DOHH2 (cell line): ENCODE results near the gene GNGT1.

Experiments
- H3F3A ChIP-seq: fragments of 200-600 bp; sonication (generic), shearing (Covaris generic); 2 replicates; pipeline ENCODE4 v1.6.0; 2016; ENCODE audit warnings: antibody characterized with exemption, mild to moderate bottlenecking; ENCODE audit not compliant: control insufficient read depth, insufficient read depth
- H3K27ac ChIP-seq: fragments of 200-600 bp; sonication (generic); 2 replicates; pipeline ENCODE4 v1.5.1; 2014; ENCODE audit warnings: low read depth, mild to moderate bottlenecking, low read length, moderate library complexity
- H3K27me3 ChIP-seq: fragments of 200-600 bp; sonication (generic); 2 replicates; pipeline ENCODE4 v1.6.1; 2014; ENCODE audit warnings: mild to moderate bottlenecking, low read length, mixed read lengths; ENCODE audit not compliant: control insufficient read depth
- H3K36me3 ChIP-seq: fragments of 200-600 bp; sonication (generic); 2 replicates; pipeline ENCODE4 v1.6.1; 2014; ENCODE audit warnings: mild to moderate bottlenecking, low read length, moderate library complexity, mixed read lengths; ENCODE audit not compliant: control insufficient read depth
- H3K4me1 ChIP-seq: fragments of 200-600 bp; sonication (generic); 2 replicates; pipeline ENCODE4 v1.6.1; 2014; ENCODE audit warnings: mild to moderate bottlenecking, low read length, mixed read lengths; ENCODE audit not compliant: control insufficient read depth
- H3K4me2 ChIP-seq: fragments of 200-600 bp; sonication (generic); 2 replicates; pipeline ENCODE4 v1.6.0; 2014; ENCODE audit warnings: mild to moderate bottlenecking, low read length, moderate library complexity
- H3K4me3 ChIP-seq: fragments of 200-600 bp; sonication (generic); 2 replicates; pipeline ENCODE4 v1.5.1; 2014; ENCODE audit warnings: mild to moderate bottlenecking, low read length, mixed read lengths
- H3K79me2 ChIP-seq: fragments of 200-600 bp; sonication (generic); 2 replicates; pipeline ENCODE4 v1.6.1; 2014; ENCODE audit warnings: mild to moderate bottlenecking, low read length, mixed read lengths; ENCODE audit not compliant: control insufficient read depth
- H3K9me2 ChIP-seq: fragments of 200-600 bp; sonication (generic); replicated peaks from 2 replicates; pipeline ENCODE4 v1.6.1; 2014; ENCODE audit warnings: mild to moderate bottlenecking, low read length, mixed read lengths; ENCODE audit not compliant: control insufficient read depth
- H3K9me3 ChIP-seq: fragments of 200-600 bp; sonication (generic); 2 replicates; pipeline ENCODE4 v1.6.1; 2014; ENCODE audit warnings: antibody characterized with exemption, low read length, mixed read lengths; ENCODE audit not compliant: control insufficient read depth, insufficient read depth
- H4K20me1 ChIP-seq: fragments of 200-600 bp; sonication (generic); 2 replicates; pipeline ENCODE4 v1.6.0; 2014; ENCODE audit warnings: low read depth, mild to moderate bottlenecking, antibody characterized with exemption, low read length, moderate library complexity; ENCODE audit not compliant: control insufficient read depth, insufficient read depth
- CTCF ChIP-seq: fragments of 200-600 bp; sonication (generic); IDR thresholded peaks from one replicate; pipeline ENCODE4 v1.5.1; 2014; ENCODE audit warnings: antibody characterized with exemption, mild to moderate bottlenecking, low read depth, low read length; ENCODE audit not compliant: poor library complexity, severe bottlenecking
- EZH2phosphoT487 ChIP-seq: fragments of 200-600 bp; sonication (generic); IDR thresholded peaks from 2 replicates; pipeline ENCODE4 v1.6.1; 2017; ENCODE audit warnings: borderline replicate concordance, mild to moderate bottlenecking, antibody characterized with exemption, low read length, moderate library complexity, mixed read lengths

GNGT1 gene

GRCh38 chr7:93894426-93894825 lies 11.9 kb upstream of the GNGT1 start:
- Histone ChIP-seq H3K27ac (no peak overlapping the region), H3K79me2 (no peaks in the 10 kb centered on the region), H3K27me3 (peaks cover 48% of the 10 kb centered on the region), H3K4me3 (no peak overlapping the region), H3K9me3 (no peaks in the 10 kb centered on the region), H3F3A (no peaks in the 10 kb centered on the region), H3K4me2 (no peak overlapping the region), H3K36me3 (no peaks in the 10 kb centered on the region), H3K9me2 (no peaks in the 10 kb centered on the region), H4K20me1 (no peaks in the 10 kb centered on the region), H3K4me1 (peaks cover 19% of the 10 kb centered on the region)
- TF ChIP-seq CTCF (no peak), EZH2phosphoT487 (no peak)

GRCh38 chr7:93894966-93895640 lies 11.3 kb upstream of the GNGT1 start:
- H3K9me2 ChIP-seq: no peaks in the 10 kb centered on the region
- TF ChIP-seq CTCF (no peak), EZH2phosphoT487 (no peak)
- H3K9me3 ChIP-seq: no peaks in the 10 kb centered on the region
- no peaks in the 10 kb centered on the region for H4K20me1 ChIP-seq
- peaks cover 15% of the 10 kb centered on the region for H3K4me1 ChIP-seq
- peaks cover 45% of the 10 kb centered on the region for H3K27me3 ChIP-seq
- no peaks in the 10 kb centered on the region for H3K36me3 ChIP-seq
- no peak overlapping the region for H3K4me3 ChIP-seq
- no peaks in the 10 kb centered on the region for H3K79me2 ChIP-seq
- H3F3A ChIP-seq: no peaks in the 10 kb centered on the region
- H3K4me2 ChIP-seq: no peak overlapping the region
- no peak overlapping the region for H3K27ac ChIP-seq

GRCh38 chr7:93895859-93896600 lies 10.3 kb upstream of the GNGT1 start:
- Histone ChIP-seq H3K9me3 (no peaks in the 10 kb centered on the region), H3K36me3 (no peaks in the 10 kb centered on the region), H3K4me2 (no peak overlapping the region), H3K9me2 (no peaks in the 10 kb centered on the region), H3F3A (no peaks in the 10 kb centered on the region), H4K20me1 (no peaks in the 10 kb centered on the region), H3K27me3 (peaks cover 38% of the 10 kb centered on the region), H3K27ac (no peak overlapping the region), H3K4me1 (peaks cover 6% of the 10 kb centered on the region), H3K79me2 (no peaks in the 10 kb centered on the region), H3K4me3 (no peak overlapping the region)
- TF ChIP-seq EZH2phosphoT487: no peak
- TF ChIP-seq CTCF: no peak
